DND-41 (cell line): ENCODE data around the gene BEND6.

ENCODE experiments used
- ATAC-seq: fragments of 200-7000 bp; cut with Tn5 transposase; 3 replicates; pipeline ENCODE4 v1.9.1; 2021; ENCODE audit warnings: low read depth; ENCODE audit not compliant: insufficient read depth
- DNase-seq: peaks from one replicate; pipeline ENCODE4 v3.0.0-alpha.2; 2020
- H2AFZ ChIP-seq: 2 replicates; pipeline ENCODE4 v1.6.0; 2012; ENCODE audit warnings: low read depth, low read length
- H3K27ac ChIP-seq: 2 replicates; pipeline ENCODE4 v1.5.1; 2012; ENCODE audit warnings: low read length, inconsistent platforms
- H3K27me3 ChIP-seq: fragments of 200-600 bp; sonication (generic); 2 replicates; pipeline ENCODE4 v1.6.0; 2012; ENCODE audit warnings: low read length, mild to moderate bottlenecking, inconsistent platforms; ENCODE audit not compliant: insufficient read depth, poor library complexity
- H3K36me3 ChIP-seq: 2 replicates; pipeline ENCODE4 v1.5.1; 2012; ENCODE audit warnings: low read length, inconsistent platforms; ENCODE audit not compliant: insufficient read depth
- H3K4me1 ChIP-seq: 2 replicates; pipeline ENCODE4 v1.5.1; 2012; ENCODE audit warnings: mild to moderate bottlenecking, low read length; ENCODE audit not compliant: insufficient read depth
- H3K4me2 ChIP-seq: 2 replicates; pipeline ENCODE4 v1.6.0; 2012; ENCODE audit warnings: mild to moderate bottlenecking, moderate library complexity, low read length, inconsistent platforms; ENCODE audit not compliant: insufficient read depth
- H3K4me3 ChIP-seq, 2 experiments: fragments of 200-600 bp in 1 of 2; shearing (Covaris generic) in 1 of 2; 2 replicates each; pipeline ENCODE4 v1.5.1; 2012 to 2016; ENCODE audit warnings: inconsistent platforms in 2 of 2, low read length in 2 of 2, mild to moderate bottlenecking in 2 of 2, low read depth in 1 of 2, moderate library complexity in 1 of 2
- H3K79me2 ChIP-seq: 2 replicates; pipeline ENCODE4 v1.6.0; 2012; ENCODE audit warnings: low read length, inconsistent platforms; ENCODE audit not compliant: insufficient read depth
- H3K9ac ChIP-seq: 2 replicates; pipeline ENCODE4 v1.6.0; 2012; ENCODE audit warnings: low read depth, mild to moderate bottlenecking, inconsistent platforms, low read length, moderate library complexity
- H3K9me3 ChIP-seq: 2 replicates; pipeline ENCODE4 v1.5.1; 2012; ENCODE audit warnings: low read length, moderate library complexity, mild to moderate bottlenecking, inconsistent platforms; ENCODE audit not compliant: insufficient read depth, severe bottlenecking
- H4K20me1 ChIP-seq: 2 replicates; pipeline ENCODE4 v1.6.0; 2012; ENCODE audit warnings: low read length; ENCODE audit not compliant: insufficient read depth
- EZH2 ChIP-seq: IDR thresholded peaks from 3 replicates; pipeline ENCODE4 v1.6.1; 2012; ENCODE audit warnings: borderline replicate concordance, low read depth, mild to moderate bottlenecking, moderate library complexity, low read length, inconsistent platforms; ENCODE audit not compliant: severe bottlenecking
- TF ChIP-seq, protein P1 (sequence below): IDR thresholded peaks from 2 replicates; pipeline ENCODE4 v1.5.1; 2012; ENCODE audit warnings: borderline replicate concordance, low read length, moderate library complexity, mild to moderate bottlenecking; ENCODE audit not compliant: poor library complexity, severe bottlenecking; ENCODE audit errors: extremely low read depth

BEND6 gene

DNA sequence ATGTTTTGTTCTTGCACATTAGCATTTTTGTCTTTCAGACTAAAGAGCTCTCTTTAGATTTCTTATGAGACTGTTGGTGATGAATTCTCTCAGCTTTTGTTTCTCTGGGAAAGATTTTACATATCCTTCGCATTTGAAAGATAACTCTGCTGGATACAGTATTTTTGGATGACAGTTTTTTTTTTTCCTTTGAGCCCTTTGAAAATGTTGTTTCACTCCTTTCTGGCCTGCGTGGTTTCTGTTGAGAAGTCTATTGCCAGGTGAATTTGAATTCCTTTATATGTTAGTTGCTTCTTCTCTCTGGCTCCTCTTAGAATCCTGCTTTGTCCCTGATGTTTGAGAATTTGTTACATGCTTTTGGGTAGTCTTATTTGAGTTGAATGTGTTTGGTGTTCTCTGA, 69.4 kb downstream of the BEND6 start:
- Histone ChIP-seq H2AFZ (no peak overlapping the region), H3K27me3 (no peaks in the 10 kb centered on the region), H3K4me1 (no peaks in the 10 kb centered on the region), H3K4me2 (no peak overlapping the region), H4K20me1 (no peaks in the 10 kb centered on the region), H3K79me2 (no peaks in the 10 kb centered on the region), H3K9me3 (peaks cover 3% of the 10 kb centered on the region), H3K4me3 (no peak overlapping the region), H3K9ac (no peak overlapping the region), H3K36me3 (no peaks in the 10 kb centered on the region), H3K27ac (no peak overlapping the region)
- no peak for ATAC-seq
- TF ChIP-seq, protein P1, sequence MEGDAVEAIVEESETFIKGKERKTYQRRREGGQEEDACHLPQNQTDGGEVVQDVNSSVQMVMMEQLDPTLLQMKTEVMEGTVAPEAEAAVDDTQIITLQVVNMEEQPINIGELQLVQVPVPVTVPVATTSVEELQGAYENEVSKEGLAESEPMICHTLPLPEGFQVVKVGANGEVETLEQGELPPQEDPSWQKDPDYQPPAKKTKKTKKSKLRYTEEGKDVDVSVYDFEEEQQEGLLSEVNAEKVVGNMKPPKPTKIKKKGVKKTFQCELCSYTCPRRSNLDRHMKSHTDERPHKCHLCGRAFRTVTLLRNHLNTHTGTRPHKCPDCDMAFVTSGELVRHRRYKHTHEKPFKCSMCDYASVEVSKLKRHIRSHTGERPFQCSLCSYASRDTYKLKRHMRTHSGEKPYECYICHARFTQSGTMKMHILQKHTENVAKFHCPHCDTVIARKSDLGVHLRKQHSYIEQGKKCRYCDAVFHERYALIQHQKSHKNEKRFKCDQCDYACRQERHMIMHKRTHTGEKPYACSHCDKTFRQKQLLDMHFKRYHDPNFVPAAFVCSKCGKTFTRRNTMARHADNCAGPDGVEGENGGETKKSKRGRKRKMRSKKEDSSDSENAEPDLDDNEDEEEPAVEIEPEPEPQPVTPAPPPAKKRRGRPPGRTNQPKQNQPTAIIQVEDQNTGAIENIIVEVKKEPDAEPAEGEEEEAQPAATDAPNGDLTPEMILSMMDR: no peak
- no peak for DNase-seq

DNA sequence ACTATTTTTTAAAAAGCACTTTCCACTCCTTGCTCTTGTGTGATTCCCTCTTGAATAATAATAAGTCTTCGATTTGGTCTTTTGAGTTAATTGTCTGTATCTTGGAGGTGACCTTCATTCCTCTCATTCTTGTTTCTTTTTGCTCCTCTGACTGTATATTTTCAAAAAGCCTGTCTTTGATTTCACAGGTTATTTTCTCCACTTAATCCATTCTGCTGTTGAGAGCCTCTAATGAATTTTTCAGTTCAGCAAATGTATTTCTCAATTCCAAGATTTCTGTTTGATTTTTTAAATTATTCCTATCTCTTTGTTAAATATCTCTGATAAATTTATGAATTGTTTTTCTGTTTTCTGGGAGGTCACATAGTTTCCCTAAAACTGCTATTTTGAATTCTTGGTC, 69.9 kb downstream of the BEND6 start:
- Histone ChIP-seq H3K4me2 (no peak overlapping the region), H3K79me2 (no peaks in the 10 kb centered on the region), H3K9ac (no peak overlapping the region), H3K9me3 (peaks cover 3% of the 10 kb centered on the region), H3K4me1 (no peaks in the 10 kb centered on the region), H3K4me3 (no peak overlapping the region), H3K27me3 (no peaks in the 10 kb centered on the region), H4K20me1 (no peaks in the 10 kb centered on the region), H3K27ac (no peak overlapping the region), H2AFZ (no peak overlapping the region), H3K36me3 (no peaks in the 10 kb centered on the region)
- TF ChIP-seq, protein P1: no peak
- no peak for TF ChIP-seq EZH2
- no peak for ATAC-seq
- DNase-seq: no peak

DNA sequence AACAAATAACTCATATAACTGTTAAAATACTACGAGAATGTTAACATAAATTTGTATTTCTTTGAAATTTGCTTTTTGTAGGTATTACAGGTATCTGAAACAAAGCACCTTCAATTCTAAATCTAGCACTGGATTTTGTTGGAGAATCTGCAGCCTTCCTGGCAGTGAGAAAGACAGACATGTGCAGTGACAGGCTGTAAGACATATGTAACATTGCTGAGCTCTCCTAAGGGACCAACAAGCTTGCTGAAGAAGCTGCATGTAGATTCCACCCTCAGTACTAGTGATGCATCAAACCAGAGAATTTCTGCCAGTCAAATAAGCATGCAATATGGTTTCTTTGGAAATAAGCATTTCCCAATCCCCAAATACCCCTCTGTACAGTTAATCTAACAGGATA, 71.1 kb downstream of the BEND6 start:
- TF ChIP-seq, protein P1: no peak
- no peak for TF ChIP-seq EZH2
- Histone ChIP-seq H4K20me1 (no peaks in the 10 kb centered on the region), H3K36me3 (no peaks in the 10 kb centered on the region), H3K27ac (no peak overlapping the region), H3K9ac (no peak overlapping the region), H3K79me2 (no peaks in the 10 kb centered on the region), H3K9me3 (peaks cover 3% of the 10 kb centered on the region), H3K4me1 (no peaks in the 10 kb centered on the region), H3K4me3 (no peak overlapping the region), H3K27me3 (no peaks in the 10 kb centered on the region), H3K4me2 (no peak overlapping the region), H2AFZ (no peak overlapping the region)
- ATAC-seq (no peak), DNase-seq (no peak)

DNA sequence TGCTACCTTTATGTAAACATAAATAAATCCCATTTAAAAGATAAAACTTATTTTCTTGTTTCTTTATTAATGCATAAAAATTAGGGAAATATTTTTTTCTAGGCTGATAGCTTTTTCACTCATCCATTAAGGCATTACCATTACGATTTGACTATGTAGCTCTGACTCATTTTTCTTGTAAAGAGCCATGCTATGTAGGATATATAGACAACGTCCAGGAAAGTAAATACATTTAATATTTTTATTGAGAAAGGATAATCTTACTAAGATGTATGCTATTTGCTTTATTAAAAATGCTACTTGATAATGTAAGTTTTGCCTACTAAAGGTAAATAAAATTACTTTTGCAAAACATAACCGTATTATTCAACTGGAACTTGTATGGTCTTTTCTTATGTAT, 72.4 kb downstream of the BEND6 start:
- no peak overlapping the region for H3K27ac ChIP-seq
- no peaks in the 10 kb centered on the region for H3K36me3 ChIP-seq
- H3K4me3 ChIP-seq: no peak overlapping the region
- no peak for TF ChIP-seq EZH2
- TF ChIP-seq, protein P1: no peak
- H4K20me1 ChIP-seq: no peaks in the 10 kb centered on the region
- H3K4me1 ChIP-seq: no peaks in the 10 kb centered on the region
- H2AFZ ChIP-seq: no peak overlapping the region
- no peak for DNase-seq
- H3K27me3 ChIP-seq: no peaks in the 10 kb centered on the region
- no peak for ATAC-seq
- peaks cover 3% of the 10 kb centered on the region for H3K9me3 ChIP-seq
- no peak overlapping the region for H3K9ac ChIP-seq
- no peaks in the 10 kb centered on the region for H3K79me2 ChIP-seq
- no peak overlapping the region for H3K4me2 ChIP-seq
